Uterus (tissue), 2 donors: Measurements from ENCODE around the gene ANXA7.
"Not testable (repeated sequence)": the region's sequence is repeated elsewhere in the genome, so short reads cannot be mapped to it uniquely, and the experiment has no call there.

Experiments
- POLR2A ChIP-seq, 2 donors: fragments of 450-650 bp; IDR thresholded peaks; one replicate each; pipeline ENCODE4 v1.6.1; 2016; ENCODE audit warnings: antibody characterized with exemption in 2 of 2, mild to moderate bottlenecking in 1 of 2, moderate library complexity in 1 of 2
- TF ChIP-seq, protein P1 (sequence below), 4 experiments: fragments of 200-600 bp in 2 of 4; fragments of 450-650 bp in 2 of 4; sonication (generic) in 2 of 4; IDR thresholded peaks; one replicate each; pipeline ENCODE4 v1.5.1; 2016 to 2019; ENCODE audit warnings: antibody characterized with exemption in 4 of 4, mild to moderate bottlenecking in 2 of 4, moderate library complexity in 1 of 4

DNA sequence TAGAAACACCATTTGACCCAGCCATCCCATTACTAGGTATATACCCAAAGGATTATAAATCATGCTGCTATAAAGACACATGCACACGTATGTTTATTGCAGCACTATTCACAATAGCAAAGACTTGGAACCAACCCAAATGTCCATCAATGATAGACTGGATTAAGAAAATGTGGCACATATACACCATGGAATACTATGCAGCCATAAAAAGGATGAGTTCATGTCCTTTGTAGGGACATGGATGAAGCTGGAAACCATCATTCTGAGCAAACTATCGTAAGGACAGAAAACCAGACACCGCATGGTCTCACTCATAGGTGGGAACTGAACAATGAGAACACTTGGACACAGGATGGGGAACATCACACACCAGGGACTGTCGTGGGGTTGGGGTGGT is 19.5 kb downstream of the ANXA7 start:
- TF ChIP-seq, protein P1, sequence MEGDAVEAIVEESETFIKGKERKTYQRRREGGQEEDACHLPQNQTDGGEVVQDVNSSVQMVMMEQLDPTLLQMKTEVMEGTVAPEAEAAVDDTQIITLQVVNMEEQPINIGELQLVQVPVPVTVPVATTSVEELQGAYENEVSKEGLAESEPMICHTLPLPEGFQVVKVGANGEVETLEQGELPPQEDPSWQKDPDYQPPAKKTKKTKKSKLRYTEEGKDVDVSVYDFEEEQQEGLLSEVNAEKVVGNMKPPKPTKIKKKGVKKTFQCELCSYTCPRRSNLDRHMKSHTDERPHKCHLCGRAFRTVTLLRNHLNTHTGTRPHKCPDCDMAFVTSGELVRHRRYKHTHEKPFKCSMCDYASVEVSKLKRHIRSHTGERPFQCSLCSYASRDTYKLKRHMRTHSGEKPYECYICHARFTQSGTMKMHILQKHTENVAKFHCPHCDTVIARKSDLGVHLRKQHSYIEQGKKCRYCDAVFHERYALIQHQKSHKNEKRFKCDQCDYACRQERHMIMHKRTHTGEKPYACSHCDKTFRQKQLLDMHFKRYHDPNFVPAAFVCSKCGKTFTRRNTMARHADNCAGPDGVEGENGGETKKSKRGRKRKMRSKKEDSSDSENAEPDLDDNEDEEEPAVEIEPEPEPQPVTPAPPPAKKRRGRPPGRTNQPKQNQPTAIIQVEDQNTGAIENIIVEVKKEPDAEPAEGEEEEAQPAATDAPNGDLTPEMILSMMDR (IDR thresholded peaks at IDR 0.05), result not testable (repeated sequence)
- TF ChIP-seq POLR2A (IDR thresholded peaks at IDR 0.05), result not testable (repeated sequence)
